Thoracic aorta (tissue), 2 donors: ENCODE measurements around the gene BCL11A. TPM values are rescaled to one million over a fixed set of nuclear protein-coding genes. Genes with fewer than 3 reads are reported as not detected.

Experiments used
- ATAC-seq: fragments of 150-250 bp; one replicate; pipeline ENCODE4 v1.8.0; 2017; ENCODE audit warnings: low read depth; ENCODE audit not compliant: insufficient number of reproducible peaks, low FRiP score
- DNase-seq: peaks from one replicate; pipeline ENCODE4 v3.0.0-alpha.2; 2020; ENCODE audit warnings: low spot score
- H3K27ac ChIP-seq, 2 donors: fragments of 200-600 bp; sonication (generic); 1 replicate in 1 of 2; 2 replicates in 1 of 2; pipeline ENCODE4 v1.5.1; 2016; ENCODE audit warnings: mild to moderate bottlenecking in 2 of 2, moderate library complexity in 2 of 2
- H3K27me3 ChIP-seq: fragments of 200-600 bp; sonication (generic); replicated peaks from 2 replicates; pipeline ENCODE4 v1.6.0; 2016; ENCODE audit warnings: mild to moderate bottlenecking; ENCODE audit not compliant: insufficient read depth
- H3K36me3 ChIP-seq: fragments of 200-600 bp; sonication (generic); one replicate; pipeline ENCODE4 v1.5.1; 2016
- H3K4me1 ChIP-seq, 2 donors: fragments of 200-600 bp; sonication (generic); 1 replicate in 1 of 2; 2 replicates in 1 of 2; pipeline versions ENCODE4 v1.5.1 to v1.6.0; 2016; ENCODE audit warnings: low read depth in 2 of 2, mild to moderate bottlenecking in 1 of 2; ENCODE audit not compliant: control insufficient read depth in 1 of 2
- H3K4me3 ChIP-seq: fragments of 200-600 bp; sonication (generic); 2 replicates; pipeline ENCODE4 v1.5.1; 2016; ENCODE audit warnings: mild to moderate bottlenecking
- H3K9me3 ChIP-seq: fragments of 200-600 bp; sonication (generic); 2 replicates; pipeline ENCODE4 v1.5.1; 2016
- total RNA-seq, 2 donors: library from RNA; depleted of rRNA; stranded (reverse); fragments of >200 nt; gene quantifications; one replicate each; pipeline versions ENCODE4 v1.1.0 to v1.2.3, GENCODE V29; 2016
- TF ChIP-seq, protein P1 (sequence below): fragments of 200-600 bp; sonication (generic); IDR thresholded peaks from one replicate; pipeline ENCODE4 v1.5.1; 2019; ENCODE audit warnings: antibody characterized with exemption

The BCL11A gene
- total RNA-seq, 2 donors from 2014 or later, result 0.41 to 0.99 TPM

- peak overlapping the region; percentile 93 for H3K4me3 ChIP-seq
- H3K27me3 ChIP-seq, result peaks cover 8% of the 10 kb centered on the region
- H3K4me1 ChIP-seq, result peaks cover 61 to 66% of the 10 kb centered on the region in 2 donors
- ATAC-seq (no peak), DNase-seq (no peak)
- no peaks in the 10 kb centered on the region for H3K9me3 ChIP-seq
- H3K36me3 ChIP-seq, result no peaks in the 10 kb centered on the region
- TF ChIP-seq, protein P1, sequence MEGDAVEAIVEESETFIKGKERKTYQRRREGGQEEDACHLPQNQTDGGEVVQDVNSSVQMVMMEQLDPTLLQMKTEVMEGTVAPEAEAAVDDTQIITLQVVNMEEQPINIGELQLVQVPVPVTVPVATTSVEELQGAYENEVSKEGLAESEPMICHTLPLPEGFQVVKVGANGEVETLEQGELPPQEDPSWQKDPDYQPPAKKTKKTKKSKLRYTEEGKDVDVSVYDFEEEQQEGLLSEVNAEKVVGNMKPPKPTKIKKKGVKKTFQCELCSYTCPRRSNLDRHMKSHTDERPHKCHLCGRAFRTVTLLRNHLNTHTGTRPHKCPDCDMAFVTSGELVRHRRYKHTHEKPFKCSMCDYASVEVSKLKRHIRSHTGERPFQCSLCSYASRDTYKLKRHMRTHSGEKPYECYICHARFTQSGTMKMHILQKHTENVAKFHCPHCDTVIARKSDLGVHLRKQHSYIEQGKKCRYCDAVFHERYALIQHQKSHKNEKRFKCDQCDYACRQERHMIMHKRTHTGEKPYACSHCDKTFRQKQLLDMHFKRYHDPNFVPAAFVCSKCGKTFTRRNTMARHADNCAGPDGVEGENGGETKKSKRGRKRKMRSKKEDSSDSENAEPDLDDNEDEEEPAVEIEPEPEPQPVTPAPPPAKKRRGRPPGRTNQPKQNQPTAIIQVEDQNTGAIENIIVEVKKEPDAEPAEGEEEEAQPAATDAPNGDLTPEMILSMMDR, result no peak
- H3K27ac ChIP-seq, result no peak overlapping the region
Measured at GRCh38 chr2:60552078-60552850, 1.2 kb downstream of the BCL11A start.

- no peak for ATAC-seq
- Histone ChIP-seq H3K4me1 (peaks cover 55 to 66% of the 10 kb centered on the region in 2 donors), H3K4me3 (peak overlapping the region; percentile 93), H3K9me3 (no peaks in the 10 kb centered on the region), H3K27ac (no peak overlapping the region), H3K27me3 (peaks cover 5% of the 10 kb centered on the region), H3K36me3 (no peaks in the 10 kb centered on the region)
- TF ChIP-seq, protein P1, result no peak
- DNase-seq, result no peak
Measured at GRCh38 chr2:60551240-60552077, 2.0 kb downstream of the BCL11A start.

DNA sequence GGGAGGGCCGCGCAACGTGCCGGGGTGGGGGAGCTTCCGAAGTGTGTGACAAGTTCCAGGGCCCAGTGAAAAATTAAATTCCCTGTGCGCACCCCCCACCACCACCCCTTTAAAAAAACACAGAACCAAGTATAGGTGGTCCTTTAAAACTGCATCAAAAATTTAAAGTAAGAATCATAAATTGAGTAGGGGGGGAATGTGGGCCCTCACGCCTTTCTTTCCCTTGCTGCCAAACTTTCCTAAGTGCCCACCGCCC, 2.5 kb downstream of the BCL11A start:
- DNase-seq (no peak), ATAC-seq (no peak)
- H3K27me3 ChIP-seq, result peaks cover 5% of the 10 kb centered on the region
- H3K4me1 ChIP-seq, result peaks cover 54 to 66% of the 10 kb centered on the region in 2 donors
- TF ChIP-seq, protein P1, result no peak
- no peaks in the 10 kb centered on the region for H3K9me3 ChIP-seq
- no peaks in the 10 kb centered on the region for H3K36me3 ChIP-seq
- peak overlapping the region; percentile 93 for H3K4me3 ChIP-seq
- H3K27ac ChIP-seq, result no peak overlapping the region

DNA sequence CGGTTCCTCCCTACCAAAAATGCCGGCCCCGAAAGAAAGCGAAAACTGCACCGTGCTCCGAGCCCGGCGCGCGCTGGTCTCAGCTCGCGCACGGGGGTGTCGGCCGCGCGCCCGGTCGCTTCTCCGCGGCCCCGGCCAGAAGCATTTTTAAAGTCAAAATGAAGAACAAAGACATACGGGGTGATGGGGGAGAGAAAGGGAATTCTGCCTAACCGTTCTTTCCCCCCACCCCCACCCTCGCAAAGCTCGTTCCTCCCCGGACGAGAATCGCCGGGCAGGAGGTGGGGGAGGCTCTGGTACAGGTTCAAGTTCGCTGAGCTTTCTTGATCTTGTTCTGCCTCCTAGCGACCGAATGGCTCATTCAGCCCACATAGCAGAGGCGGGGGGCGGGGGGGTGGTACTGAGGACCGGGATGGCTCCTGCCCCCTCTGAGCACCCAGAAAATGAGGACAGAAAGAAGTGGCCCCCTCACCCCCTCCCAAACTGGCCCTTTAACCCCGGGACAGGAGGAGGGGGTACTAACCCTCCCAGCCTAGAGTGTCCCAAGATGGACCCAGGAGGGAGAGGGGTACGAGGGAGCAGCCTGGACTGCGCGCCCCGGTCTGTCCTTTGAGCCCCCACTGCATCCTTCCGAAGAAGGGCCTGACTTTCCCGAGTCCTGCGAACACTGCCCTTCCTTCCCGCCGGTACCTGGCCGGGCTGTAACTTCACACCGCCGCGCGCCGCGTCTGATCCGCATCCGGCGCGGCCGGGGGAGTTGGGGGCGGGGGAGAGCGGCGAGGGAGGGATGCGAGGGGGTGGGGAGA, 3.1 kb downstream of the BCL11A start:
- Histone ChIP-seq H3K4me1 (peaks cover 49 to 62% of the 10 kb centered on the region in 2 donors), H3K27me3 (peaks cover 5% of the 10 kb centered on the region), H3K36me3 (no peaks in the 10 kb centered on the region), H3K4me3 (peak overlapping the region; percentile 93), H3K27ac (no peak overlapping the region), H3K9me3 (no peaks in the 10 kb centered on the region)
- TF ChIP-seq, protein P1, result no peak
- ATAC-seq (no peak), DNase-seq (no peak)

- Histone ChIP-seq H3K9me3 (no peaks in the 10 kb centered on the region), H3K4me1 (peaks cover 46 to 57% of the 10 kb centered on the region in 2 donors), H3K36me3 (no peaks in the 10 kb centered on the region), H3K4me3 (peak overlapping the region; percentile 93), H3K27ac (no peak overlapping the region), H3K27me3 (peaks cover 5% of the 10 kb centered on the region)
- no peak for DNase-seq
- ATAC-seq, result no peak
- TF ChIP-seq, protein P1, result no peak
Measured at GRCh38 chr2:60549928-60550177, 3.6 kb downstream of the BCL11A start.
